ENCODE measurements around the gene CAPN1. TPM values are rescaled to one million over a fixed set of nuclear protein-coding genes. Genes with fewer than 3 reads are reported as not detected.
A peak's percentile ranks its signal among the peaks of the same experiment; 100 is the strongest.

CAPN1 gene
- total RNA-seq, 1 experiment from 2014 or later = 175 TPM

DNA sequence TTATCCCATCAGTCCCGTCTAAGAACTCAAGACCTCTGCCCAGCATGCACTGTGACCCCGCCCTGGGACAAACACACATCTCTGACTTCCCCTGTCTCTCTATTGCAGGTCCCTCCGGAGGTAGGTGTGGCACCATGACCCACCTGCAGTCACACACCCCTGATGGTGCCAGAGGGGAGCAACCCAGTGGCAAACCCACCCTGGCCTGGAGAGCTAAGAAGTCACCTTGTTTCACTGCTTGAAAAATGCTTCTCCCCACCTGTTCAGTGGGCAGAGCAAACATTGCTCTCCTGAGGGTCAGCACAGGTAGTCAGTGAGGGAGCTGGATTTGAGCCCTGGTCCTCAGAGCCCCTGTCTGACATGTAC is 23.9 kb downstream of the CAPN1 start:
- Histone ChIP-seq H4K91ac (ENCODE audit: insufficient read length, low read depth, low read length) (no peak overlapping the region), H3K23me2 (ENCODE audit: insufficient read length, low read depth, low read length, poor library complexity, severe bottlenecking) (no peaks in the 10 kb centered on the region), H3K14ac (ENCODE audit: insufficient read depth, low read length) (no peak overlapping the region), H3K79me2 (ENCODE audit: insufficient read depth, low read length) (no peaks in the 10 kb centered on the region), H2BK5ac (ENCODE audit: insufficient read length, low read length) (no peak overlapping the region), H3T11ph (ENCODE audit: low read length) (no peak overlapping the region), H4K8ac (replicated peaks; ENCODE audit: insufficient read length, low read depth, low read length) (no peak overlapping the region), H4K5ac (ENCODE audit: insufficient read length, low read depth, low read length) (no peak overlapping the region), H2BK15ac (ENCODE audit: low read depth, low read length) (no peak overlapping the region), H3K27ac (ENCODE audit: insufficient read length, low read depth, low read length) (no peak overlapping the region), H3K27me3 (ENCODE audit: insufficient read depth, low read length) (no peaks in the 10 kb centered on the region), H2BK120ac (ENCODE audit: low read depth, low read length, poor library complexity, severe bottlenecking) (no peak overlapping the region), H3K4me1 (ENCODE audit: insufficient read depth, low read length) (no peaks in the 10 kb centered on the region), H3K4ac (ENCODE audit: low read depth, low read length) (no peak overlapping the region), H2BK20ac (ENCODE audit: low read depth, low read length, poor library complexity, severe bottlenecking) (no peak overlapping the region), H2AK5ac (ENCODE audit: insufficient read length, low read length) (no peak overlapping the region), H2BK12ac (ENCODE audit: insufficient read length, low read depth, low read length) (no peak overlapping the region), H3K23ac (ENCODE audit: insufficient read length, low read depth, low read length) (no peak overlapping the region), H3K79me1 (ENCODE audit: insufficient read depth, low read depth, low read length, poor library complexity, severe bottlenecking) (no peaks in the 10 kb centered on the region), H3K18ac (ENCODE audit: insufficient read length, low read depth, low read length) (no peak overlapping the region), H3K4me2 (ENCODE audit: insufficient read depth, insufficient read length, low read length) (no peak overlapping the region), H3K9me3 (ENCODE audit: control insufficient read depth, low read depth, low read length) (no peaks in the 10 kb centered on the region), H3K9ac (ENCODE audit: extremely low read depth, insufficient read length, low read length) (no peak overlapping the region), H2AFZ (ENCODE audit: low read length) (no peak overlapping the region), H4K20me1 (ENCODE audit: control insufficient read depth, insufficient read depth, insufficient read length) (no peaks in the 10 kb centered on the region), H3K56ac (ENCODE audit: insufficient read length, low read depth, low read length) (no peak overlapping the region)
- Mint-ChIP-seq H3K27me3 (ENCODE audit: low read depth) (no peaks in the 10 kb centered on the region), H3K4me1 (peaks cover 11 to 18% of the 10 kb centered on the region in 2 experiments), H3K9me3 (no peaks in the 10 kb centered on the region), H3K36me3 (ENCODE audit: insufficient read depth in 1 of 3, low read depth in 3 of 3) (peaks cover 21 to 72% (median 61%) of the 10 kb centered on the region in 3 experiments; a peak in 6 of 7 replicates), H3K4me3 (no peak overlapping the region), H3K27ac (no peak overlapping the region)
- DNase-seq = peak; percentile 9
- TF ChIP-seq, protein P1, sequence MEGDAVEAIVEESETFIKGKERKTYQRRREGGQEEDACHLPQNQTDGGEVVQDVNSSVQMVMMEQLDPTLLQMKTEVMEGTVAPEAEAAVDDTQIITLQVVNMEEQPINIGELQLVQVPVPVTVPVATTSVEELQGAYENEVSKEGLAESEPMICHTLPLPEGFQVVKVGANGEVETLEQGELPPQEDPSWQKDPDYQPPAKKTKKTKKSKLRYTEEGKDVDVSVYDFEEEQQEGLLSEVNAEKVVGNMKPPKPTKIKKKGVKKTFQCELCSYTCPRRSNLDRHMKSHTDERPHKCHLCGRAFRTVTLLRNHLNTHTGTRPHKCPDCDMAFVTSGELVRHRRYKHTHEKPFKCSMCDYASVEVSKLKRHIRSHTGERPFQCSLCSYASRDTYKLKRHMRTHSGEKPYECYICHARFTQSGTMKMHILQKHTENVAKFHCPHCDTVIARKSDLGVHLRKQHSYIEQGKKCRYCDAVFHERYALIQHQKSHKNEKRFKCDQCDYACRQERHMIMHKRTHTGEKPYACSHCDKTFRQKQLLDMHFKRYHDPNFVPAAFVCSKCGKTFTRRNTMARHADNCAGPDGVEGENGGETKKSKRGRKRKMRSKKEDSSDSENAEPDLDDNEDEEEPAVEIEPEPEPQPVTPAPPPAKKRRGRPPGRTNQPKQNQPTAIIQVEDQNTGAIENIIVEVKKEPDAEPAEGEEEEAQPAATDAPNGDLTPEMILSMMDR (conservative IDR thresholded peaks at IDR 0.05) = no peak
- WGBS (ENCODE audit: extremely low coverage, insufficient read length, low lambda C conversion rate) = no CpG with 5 or more reads among the region's 3 CpGs

Data from H9 (cell line).